GM19372 (cell line): ENCODE data around the gene CCNDBP1.
"Not testable (repeated sequence)": the region's sequence is repeated elsewhere in the genome, so short reads cannot be mapped to it uniquely, and the experiment has no call there.

Experiments
- ATAC-seq: cut with Tn5 transposase; IDR thresholded peaks from one replicate; pipeline ENCODE4 v1.9.1; 2021; ENCODE audit warnings: mild to moderate bottlenecking, low read depth, moderate library complexity; ENCODE audit not compliant: unreplicated experiment

CCNDBP1 gene

DNA sequence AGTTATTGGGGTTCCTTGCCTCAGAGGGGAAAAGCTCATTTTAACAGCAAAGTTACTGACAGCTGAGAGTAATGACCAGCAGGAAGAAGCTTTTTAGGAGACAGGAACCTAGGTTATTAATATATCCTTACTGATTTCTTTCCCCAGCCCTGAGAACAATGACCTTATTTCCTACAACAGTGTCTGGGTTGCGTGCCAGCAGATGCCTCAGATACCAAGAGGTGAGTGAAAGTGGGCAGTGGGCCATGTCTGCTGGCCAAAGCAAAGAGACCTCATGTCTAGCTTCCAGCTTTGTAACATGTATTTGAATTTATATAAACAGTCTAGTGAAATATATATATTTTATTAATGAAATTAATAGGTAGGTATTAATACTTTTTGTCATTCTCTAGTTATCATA lies 5.0 kb downstream of the CCNDBP1 start:
- no peak for ATAC-seq

- ATAC-seq, result no peak
Measured at GRCh38 chr15:43193710-43194109, 8.5 kb downstream of the CCNDBP1 start.

- ATAC-seq, result no peak
Measured at GRCh38 chr15:43194795-43195194, 9.6 kb downstream of the CCNDBP1 start.

GRCh38 chr15:43196760-43197548 lies 11.8 kb downstream of the CCNDBP1 start:
- no peak for ATAC-seq

GRCh38 chr15:43197773-43198172 lies 12.6 kb downstream of the CCNDBP1 start:
- ATAC-seq, result not testable (repeated sequence)

GRCh38 chr15:43198556-43198955 lies 13.4 kb downstream of the CCNDBP1 start:
- not testable (repeated sequence) for ATAC-seq

- no peak for ATAC-seq
Measured at GRCh38 chr15:43198992-43199391, 13.8 kb downstream of the CCNDBP1 start.

- no peak for ATAC-seq
Measured at GRCh38 chr15:43199945-43200488, 14.8 kb downstream of the CCNDBP1 start.

DNA sequence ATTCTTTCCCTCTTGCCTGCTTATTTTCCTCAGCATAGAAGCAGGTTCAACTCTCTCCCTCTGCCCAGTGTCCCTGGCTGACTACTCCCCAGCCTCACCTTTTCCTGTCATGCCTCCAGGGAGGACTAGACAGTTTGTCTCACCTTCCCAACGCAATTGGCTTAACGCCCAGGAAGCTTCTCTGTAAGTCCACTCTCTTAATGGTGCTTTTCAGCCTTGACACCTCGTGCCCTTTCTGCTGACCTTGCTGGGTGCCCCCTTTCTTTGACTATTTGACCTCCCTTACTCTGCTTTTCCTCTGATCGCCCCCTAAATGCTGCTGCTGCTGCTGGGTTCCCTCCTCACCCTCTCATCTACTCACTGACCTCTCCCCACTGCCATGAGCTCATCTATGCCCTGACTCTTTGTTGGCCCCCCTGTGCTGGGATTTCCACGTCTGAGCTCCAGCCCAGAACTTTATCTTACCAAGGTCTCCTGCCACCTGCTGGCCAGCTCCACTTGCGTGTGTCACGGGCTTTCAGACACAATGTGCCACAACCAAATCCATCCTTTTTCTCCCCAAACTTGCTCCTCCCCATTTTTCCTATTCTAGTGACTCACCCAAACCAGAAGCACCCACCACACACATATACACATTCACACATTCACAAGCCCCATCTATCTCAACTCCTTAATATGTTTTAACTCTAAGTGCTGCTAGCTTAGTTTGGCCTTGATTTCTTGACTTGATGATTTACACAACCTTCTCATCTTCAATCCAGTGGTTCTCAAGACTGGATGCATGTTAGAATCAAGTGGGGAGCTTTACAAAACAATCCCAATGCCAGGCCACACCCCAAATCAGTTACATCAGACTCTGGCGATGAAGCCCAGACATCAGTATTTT lies 19.1 kb downstream of the CCNDBP1 start:
- no peak for ATAC-seq

DNA sequence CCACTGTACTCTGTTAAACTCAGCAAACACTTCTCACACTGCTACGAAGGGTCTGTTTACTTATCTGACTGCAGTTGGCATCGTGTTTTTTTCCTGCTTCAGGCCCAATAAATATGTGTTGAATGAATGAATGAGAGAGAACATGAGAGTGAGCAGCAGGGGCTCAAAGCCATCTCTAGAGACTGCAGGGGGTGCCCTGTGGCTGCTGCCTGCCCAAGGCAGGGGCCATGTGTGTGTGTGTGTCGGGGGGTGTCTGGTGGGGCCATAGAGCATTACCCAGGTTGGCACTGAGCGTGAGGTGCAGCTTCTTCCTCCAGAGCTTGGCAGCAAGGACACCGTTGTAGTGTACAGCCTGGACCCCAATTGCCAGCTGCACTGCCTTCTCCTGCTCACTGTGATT lies 20.9 kb downstream of the CCNDBP1 start:
- ATAC-seq, result no peak

- no peak for ATAC-seq
Measured at GRCh38 chr15:43207024-43207423, 21.8 kb downstream of the CCNDBP1 start.

DNA sequence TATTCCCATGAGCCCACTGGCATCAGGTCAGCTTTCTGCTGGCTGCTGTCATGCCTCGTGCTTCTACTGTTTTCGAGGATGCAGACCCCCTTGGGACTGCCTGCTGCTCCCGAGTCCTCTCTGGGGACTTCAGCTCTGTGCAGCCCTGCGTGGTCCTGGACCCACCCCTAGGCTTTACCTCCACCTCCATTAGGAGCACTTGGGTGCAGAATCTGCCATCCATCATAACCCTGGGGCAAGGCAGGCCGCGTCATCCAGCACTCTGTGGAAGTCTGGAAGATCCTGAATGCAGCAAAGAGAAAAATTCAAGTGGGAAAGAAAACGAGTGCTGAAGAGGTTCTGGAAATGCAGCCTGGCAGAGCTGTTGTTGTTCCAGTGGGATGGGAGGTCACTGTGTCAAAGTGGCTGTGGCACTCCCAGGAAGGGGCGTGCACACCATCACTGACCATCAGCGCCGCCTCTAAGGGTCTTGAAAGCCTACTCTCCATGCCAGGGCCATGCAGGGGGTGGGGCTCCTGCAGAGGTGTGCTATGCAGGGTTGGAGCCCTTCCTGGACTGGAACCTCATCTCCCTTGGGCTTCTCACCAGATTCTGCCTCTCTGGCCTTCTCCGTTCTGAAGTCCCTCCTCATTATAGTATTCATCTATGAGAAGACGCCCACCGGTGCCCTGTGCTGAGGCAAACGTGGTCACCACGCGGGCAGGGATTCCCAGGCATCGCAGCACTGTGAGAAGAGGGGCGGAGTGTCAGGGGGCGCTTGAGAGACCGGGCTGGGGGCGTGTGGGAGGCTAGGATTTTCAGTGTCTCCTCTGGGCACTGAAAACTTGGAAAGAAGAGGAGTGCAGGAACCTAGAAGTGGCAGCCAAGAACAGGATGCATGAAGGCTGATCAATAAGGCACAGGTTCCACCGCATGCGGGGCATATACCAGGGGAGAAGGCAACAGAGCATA lies 23.1 kb downstream of the CCNDBP1 start:
- ATAC-seq, result no peak

DNA sequence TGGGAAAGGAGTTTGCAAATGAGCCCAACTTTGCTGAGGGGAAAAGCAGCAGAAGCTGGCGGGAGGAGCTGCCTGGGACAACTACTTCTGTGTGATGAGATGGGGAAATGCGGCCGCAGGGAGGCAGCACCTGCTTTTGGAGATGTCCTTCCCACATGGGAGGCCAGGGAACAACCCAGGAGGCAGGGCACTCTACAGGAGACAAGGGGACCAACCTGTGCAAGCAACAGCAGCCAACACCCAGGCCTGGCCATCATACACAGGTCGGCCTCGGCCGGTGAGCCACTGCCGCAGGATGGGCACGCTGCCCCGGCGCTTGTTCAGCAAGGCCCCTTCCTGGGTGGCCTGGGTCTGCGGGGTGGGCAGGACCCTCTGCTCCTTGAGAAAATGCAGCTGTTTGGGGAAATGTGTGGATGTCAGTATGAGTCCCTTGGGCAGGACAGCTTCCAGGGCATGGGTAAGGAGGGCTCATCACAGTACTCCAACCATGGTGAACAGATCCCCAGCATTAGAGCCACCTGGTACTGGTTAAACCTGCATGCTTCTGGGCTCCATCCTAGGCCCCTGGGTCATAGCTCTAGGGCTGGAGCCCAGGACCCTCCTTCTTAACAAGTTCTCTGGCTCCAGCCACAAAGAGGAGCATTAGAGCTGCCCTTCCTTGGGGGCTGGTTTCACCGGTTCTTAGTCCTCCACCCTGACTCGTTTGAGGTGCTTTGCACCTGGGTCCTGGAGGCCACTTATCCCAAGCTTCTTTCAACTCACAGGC lies 24.0 kb downstream of the CCNDBP1 start:
- no peak for ATAC-seq

GRCh38 chr15:43210172-43210745 lies 25.1 kb downstream of the CCNDBP1 start:
- ATAC-seq, result no peak

DNA sequence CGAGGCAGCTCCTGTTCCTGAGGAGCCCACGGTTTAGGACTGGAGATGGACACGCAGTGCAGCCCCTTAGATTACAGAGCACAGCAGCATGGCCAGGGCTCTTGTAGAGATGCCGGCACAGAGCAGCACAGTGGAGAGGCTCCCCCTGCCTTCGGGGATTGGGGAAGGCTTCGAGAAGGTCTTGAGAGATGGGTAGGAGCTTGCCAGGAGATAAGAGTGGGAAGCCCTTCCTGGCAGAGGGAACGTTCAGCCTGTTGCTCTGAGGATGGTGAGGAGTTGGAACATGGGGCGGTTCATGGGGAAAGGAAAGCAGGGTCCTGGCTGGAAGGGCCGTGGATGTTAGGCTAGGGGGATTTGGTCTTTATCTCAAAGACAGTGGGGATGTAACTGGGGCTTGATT lies 25.6 kb downstream of the CCNDBP1 start:
- no peak for ATAC-seq

GRCh38 chr15:43211224-43211735 lies 26.1 kb downstream of the CCNDBP1 start:
- no peak for ATAC-seq

DNA sequence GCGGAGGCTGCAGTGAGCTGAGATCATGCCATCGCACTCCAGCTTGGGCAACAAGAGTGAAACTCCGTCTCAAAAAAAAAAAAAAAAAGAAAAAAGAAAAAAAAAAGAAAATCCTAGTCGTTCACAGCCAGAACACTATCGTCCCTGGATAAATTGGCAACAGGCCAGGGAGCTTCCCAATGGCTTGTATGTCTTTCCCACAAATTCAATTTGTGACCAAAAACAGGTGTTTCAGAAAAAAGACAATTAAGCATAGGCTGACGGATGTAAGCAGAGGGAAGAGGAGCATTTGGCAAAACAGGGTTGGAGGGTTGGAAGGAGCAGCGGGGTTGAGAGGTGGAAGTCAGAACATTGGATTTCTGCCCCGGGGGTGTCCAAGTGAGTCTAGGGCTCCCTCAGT lies 27.1 kb downstream of the CCNDBP1 start:
- no peak for ATAC-seq

DNA sequence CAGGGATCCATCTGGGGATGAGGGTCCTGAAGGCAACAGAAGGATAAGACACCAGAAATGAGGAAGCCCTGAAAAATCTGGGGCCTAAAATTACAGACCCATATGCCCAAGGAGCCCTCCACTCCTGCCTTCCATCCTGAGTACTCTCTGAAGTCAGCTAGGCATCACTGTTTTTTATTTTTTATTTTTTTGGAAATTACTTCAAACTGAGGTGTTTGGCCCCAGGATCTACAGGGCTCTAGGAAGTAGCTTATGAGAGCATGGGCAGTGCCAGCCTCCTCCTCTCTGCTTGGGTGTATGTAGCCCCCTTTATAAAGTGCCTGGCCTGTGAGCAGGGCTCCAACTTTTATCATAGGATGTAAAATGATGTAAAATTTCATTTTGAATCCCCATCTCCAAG lies 27.7 kb downstream of the CCNDBP1 start:
- ATAC-seq, result no peak

GRCh38 chr15:43213466-43213865 lies 28.3 kb downstream of the CCNDBP1 start:
- ATAC-seq, result no peak
